Activated naive CD4-positive, alpha-beta T cell treated with anti-CD3 and anti-CD28 coated beads, Interleukin-2, amount 10 ng/mL, durations not matched to agents 7 days and 5 days (primary cell): ENCODE results near the gene KLHL36.
"Not testable (repeated sequence)": the region's sequence is repeated elsewhere in the genome, so short reads cannot be mapped to it uniquely, and the experiment has no call there.

Experiments
- CTCF ChIA-PET: fragments of 350-600 bp; sonication (Branson Sonifier 250); formaldehyde crosslinking; loops from one replicate; lab custom pipeline; 2021; ENCODE audit warnings: antibody characterized with exemption; lab: Charles Lee
- DNase-seq: peaks from one replicate; pipeline ENCODE4 v3.0.0-alpha.2; 2020
- H3K27ac Mint-ChIP-seq: one replicate; pipeline ENCODE4 v1.8.0; 2021; ENCODE audit warnings: mild to moderate bottlenecking, moderate library complexity, mixed read lengths
- H3K27me3 Mint-ChIP-seq: one replicate; pipeline ENCODE4 v1.8.0; 2021; ENCODE audit warnings: mild to moderate bottlenecking, mixed read lengths
- H3K36me3 Mint-ChIP-seq: one replicate; pipeline ENCODE4 v1.8.0; 2021; ENCODE audit warnings: mixed read lengths
- H3K4me1 Mint-ChIP-seq: one replicate; pipeline ENCODE4 v1.8.0; 2021; ENCODE audit warnings: mixed read lengths
- H3K4me3 Mint-ChIP-seq: one replicate; pipeline ENCODE4 v1.8.0; 2021; ENCODE audit warnings: mild to moderate bottlenecking, moderate library complexity, mixed read lengths
- H3K9me3 Mint-ChIP-seq: one replicate; pipeline ENCODE4 v1.8.0; 2021; ENCODE audit warnings: mixed read lengths

Gene KLHL36

GRCh38 chr16:84618581-84619460 is 29.5 kb upstream of the KLHL36 start:
- DNase-seq: no peak
- Mint-ChIP-seq H3K27me3 (peaks cover 37% of the 10 kb centered on the region), H3K4me1 (peaks cover 55% of the 10 kb centered on the region), H3K36me3 (peaks cover 29% of the 10 kb centered on the region), H3K9me3 (no peaks in the 10 kb centered on the region), H3K27ac (peak overlapping the region; percentile 66), H3K4me3 (peak overlapping the region; percentile 64)
- CTCF ChIA-PET: interaction anchor here (0.8 to 1.3 kb wide), 4 partner anchors 104 to 112 kb away, joined by 3 to 4 read pairs (median 3); no protein-coding TSS in a partner anchor

- H3K9me3 Mint-ChIP-seq, H3K4me3 Mint-ChIP-seq, H3K36me3 Mint-ChIP-seq, H3K27ac Mint-ChIP-seq, DNase-seq: not testable (repeated sequence)
- H3K27me3 Mint-ChIP-seq: peaks cover 51% of the 10 kb centered on the region
- H3K4me1 Mint-ChIP-seq: peaks cover 34% of the 10 kb centered on the region
- CTCF ChIA-PET: interaction anchor here (0.8 to 4.4 kb wide), 10 partner anchors 9 to 133 kb away, joined by 3 to 100 read pairs (median 11); no protein-coding TSS in a partner anchor
Measured at GRCh38 chr16:84620913-84621312, 27.4 kb upstream of the KLHL36 start.

- no peak overlapping the region for H3K4me3 Mint-ChIP-seq
- H3K4me1 Mint-ChIP-seq: peaks cover 29% of the 10 kb centered on the region
- H3K27ac Mint-ChIP-seq: no peak overlapping the region
- H3K36me3 Mint-ChIP-seq: no peaks in the 10 kb centered on the region
- peaks cover 61% of the 10 kb centered on the region for H3K27me3 Mint-ChIP-seq
- CTCF ChIA-PET: interaction anchor here (1.3 kb wide), 1 partner anchor 100 kb away, joined by 3 read pairs; no protein-coding TSS in a partner anchor
- no peaks in the 10 kb centered on the region for H3K9me3 Mint-ChIP-seq
- DNase-seq: no peak
Measured at GRCh38 chr16:84625556-84625955, 22.8 kb upstream of the KLHL36 start.

GRCh38 chr16:84628226-84628731 is 20.0 kb upstream of the KLHL36 start:
- CTCF ChIA-PET: interaction anchor here (0.8 to 1.7 kb wide), 5 partner anchors 10 to 342 kb away, joined by 3 to 6 read pairs (median 4); no protein-coding TSS in a partner anchor
- no peaks in the 10 kb centered on the region for H3K36me3 Mint-ChIP-seq
- no peaks in the 10 kb centered on the region for H3K9me3 Mint-ChIP-seq
- H3K4me3 Mint-ChIP-seq: no peak overlapping the region
- H3K27ac Mint-ChIP-seq: no peak overlapping the region
- DNase-seq: no peak
- peaks cover 73% of the 10 kb centered on the region for H3K27me3 Mint-ChIP-seq
- H3K4me1 Mint-ChIP-seq: peaks cover 40% of the 10 kb centered on the region

DNA sequence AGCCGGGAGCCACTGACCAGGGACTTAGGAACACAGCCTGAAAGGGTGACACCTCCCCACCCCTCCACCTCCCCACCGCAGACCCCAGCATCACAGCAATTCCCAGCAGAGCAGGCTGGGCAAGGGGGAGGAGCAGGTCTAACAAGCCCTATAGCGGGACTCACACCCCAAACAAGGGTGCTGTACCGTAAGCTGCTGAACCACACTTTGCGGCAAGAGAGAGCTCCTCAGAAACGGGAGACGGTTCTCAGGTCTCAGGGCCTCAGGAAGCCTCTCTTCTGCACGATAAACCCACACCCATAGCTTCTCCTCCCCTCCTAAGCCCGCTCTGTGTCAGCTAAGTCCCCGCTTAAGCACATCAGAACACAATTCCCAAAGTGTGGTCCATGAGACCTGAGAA is 18.7 kb upstream of the KLHL36 start:
- Mint-ChIP-seq H3K4me3 (no peak overlapping the region), H3K27ac (no peak overlapping the region), H3K27me3 (peaks cover 76% of the 10 kb centered on the region), H3K36me3 (no peaks in the 10 kb centered on the region), H3K4me1 (peaks cover 44% of the 10 kb centered on the region), H3K9me3 (no peaks in the 10 kb centered on the region)
- CTCF ChIA-PET: interaction anchor here (0.7 to 1.9 kb wide), 4 partner anchors 9 to 123 kb away, joined by 4 to 9 read pairs (median 4); no protein-coding TSS in a partner anchor
- peak; percentile 39 for DNase-seq

- Mint-ChIP-seq H3K27ac (no peak overlapping the region), H3K27me3 (peaks cover 76% of the 10 kb centered on the region), H3K4me3 (no peak overlapping the region), H3K9me3 (no peaks in the 10 kb centered on the region), H3K4me1 (peaks cover 44% of the 10 kb centered on the region), H3K36me3 (no peaks in the 10 kb centered on the region)
- no peak for DNase-seq
- CTCF ChIA-PET: interaction anchor here (0.7 to 1.9 kb wide), 3 partner anchors 9 to 122 kb away, joined by 4 to 9 read pairs (median 4); no protein-coding TSS in a partner anchor
Measured at GRCh38 chr16:84630009-84630408, 18.3 kb upstream of the KLHL36 start.

DNA sequence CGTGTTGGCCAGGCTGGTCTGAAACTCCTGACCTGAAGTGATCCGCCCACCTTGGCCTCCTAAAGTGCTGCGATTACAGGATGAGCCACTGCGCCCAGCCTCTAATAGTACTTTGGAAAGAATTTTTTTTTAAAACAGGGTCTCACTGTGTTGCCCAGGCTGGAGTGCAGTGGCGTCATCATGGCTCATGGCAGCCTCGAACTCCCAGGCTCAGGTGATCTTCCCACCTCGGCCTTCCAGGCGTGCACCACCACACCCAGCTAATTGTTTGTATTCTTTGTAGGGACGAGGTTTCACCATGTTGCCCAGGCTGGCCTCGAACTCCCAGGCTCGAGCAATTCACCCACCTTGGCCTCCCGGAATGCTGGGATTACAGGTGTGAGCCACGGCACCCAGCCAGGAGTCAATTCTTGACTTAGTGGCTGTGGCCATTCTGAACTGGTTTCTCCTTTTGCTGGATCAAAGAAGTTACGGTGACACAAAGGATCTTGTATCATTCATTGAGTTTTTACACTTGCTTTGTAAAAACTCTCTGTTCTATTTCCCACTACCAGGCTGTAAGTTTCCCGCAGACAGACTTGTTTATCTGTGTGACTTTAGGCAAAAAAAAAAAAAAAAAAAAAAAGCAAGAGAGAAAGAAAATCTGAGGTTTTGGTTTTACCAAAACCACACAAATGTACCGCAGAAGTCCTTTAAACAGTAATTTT is 17.7 kb upstream of the KLHL36 start:
- H3K27ac Mint-ChIP-seq: peak overlapping the region; percentile 87
- CTCF ChIA-PET: interaction anchor here (0.7 to 1.9 kb wide), 3 partner anchors 96 to 123 kb away, joined by 3 to 9 read pairs (median 4); no protein-coding TSS in a partner anchor
- H3K4me3 Mint-ChIP-seq: peak overlapping the region; percentile 48
- H3K36me3 Mint-ChIP-seq: no peaks in the 10 kb centered on the region
- no peak for DNase-seq
- no peaks in the 10 kb centered on the region for H3K9me3 Mint-ChIP-seq
- peaks cover 44% of the 10 kb centered on the region for H3K4me1 Mint-ChIP-seq
- H3K27me3 Mint-ChIP-seq: peaks cover 77% of the 10 kb centered on the region

DNA sequence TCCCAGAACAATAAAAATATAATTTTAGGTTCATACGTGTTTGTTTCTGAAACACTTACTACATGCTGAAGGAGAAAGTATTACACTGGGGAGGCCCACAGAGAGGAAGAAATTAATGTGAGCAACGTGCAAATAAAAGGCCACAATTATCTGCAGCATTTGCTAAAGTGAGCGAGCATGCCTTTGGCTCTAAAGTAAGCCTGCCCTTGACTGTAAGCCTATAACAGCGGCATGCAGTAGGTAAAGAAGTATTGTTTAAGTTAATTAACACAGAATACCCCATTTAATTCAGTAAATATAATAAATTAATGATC is 17.2 kb upstream of the KLHL36 start:
- Mint-ChIP-seq H3K4me1 (peaks cover 44% of the 10 kb centered on the region), H3K9me3 (no peaks in the 10 kb centered on the region), H3K4me3 (peak overlapping the region; percentile 48), H3K27ac (peak overlapping the region; percentile 87), H3K27me3 (peaks cover 82% of the 10 kb centered on the region), H3K36me3 (no peaks in the 10 kb centered on the region)
- no peak for DNase-seq
- CTCF ChIA-PET: interaction anchor here (0.7 to 1.9 kb wide), 4 partner anchors 8 to 108 kb away, joined by 3 to 9 read pairs (median 3); no protein-coding TSS in a partner anchor

DNA sequence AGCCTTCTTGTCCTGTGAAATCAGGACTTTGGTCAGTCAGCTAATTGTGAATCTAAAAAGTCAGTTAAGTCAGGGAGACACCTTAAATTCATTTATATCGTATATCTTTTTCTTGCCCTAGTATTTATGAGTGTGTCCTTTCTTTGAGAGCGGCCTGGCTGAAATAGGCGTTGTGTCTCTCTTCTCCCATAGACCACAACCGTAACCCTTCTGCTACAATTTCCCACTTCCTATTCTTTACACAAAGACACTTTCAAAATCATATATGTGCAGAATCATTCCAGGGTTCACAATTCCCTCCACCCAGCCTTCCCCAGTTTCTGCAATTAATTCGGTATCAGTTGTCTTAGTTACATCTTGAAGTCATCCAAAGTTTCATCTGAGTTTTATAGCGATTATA is 16.4 kb upstream of the KLHL36 start:
- Mint-ChIP-seq H3K36me3 (no peaks in the 10 kb centered on the region), H3K27me3 (peaks cover 81% of the 10 kb centered on the region), H3K4me3 (peak overlapping the region; percentile 4), H3K9me3 (no peaks in the 10 kb centered on the region), H3K27ac (no peak overlapping the region), H3K4me1 (peaks cover 44% of the 10 kb centered on the region)
- no peak for DNase-seq
- CTCF ChIA-PET: interaction anchor here (0.8 to 0.9 kb wide), 2 partner anchors 9 to 94 kb away, joined by 3 read pairs; no protein-coding TSS in a partner anchor

- DNase-seq, H3K4me3 Mint-ChIP-seq, H3K27ac Mint-ChIP-seq, H3K36me3 Mint-ChIP-seq, H3K9me3 Mint-ChIP-seq, CTCF ChIA-PET: not testable (repeated sequence)
- Mint-ChIP-seq H3K27me3 (peaks cover 78% of the 10 kb centered on the region), H3K4me1 (peaks cover 49% of the 10 kb centered on the region)
Measured at GRCh38 chr16:84632862-84633261, 15.4 kb upstream of the KLHL36 start.

DNA sequence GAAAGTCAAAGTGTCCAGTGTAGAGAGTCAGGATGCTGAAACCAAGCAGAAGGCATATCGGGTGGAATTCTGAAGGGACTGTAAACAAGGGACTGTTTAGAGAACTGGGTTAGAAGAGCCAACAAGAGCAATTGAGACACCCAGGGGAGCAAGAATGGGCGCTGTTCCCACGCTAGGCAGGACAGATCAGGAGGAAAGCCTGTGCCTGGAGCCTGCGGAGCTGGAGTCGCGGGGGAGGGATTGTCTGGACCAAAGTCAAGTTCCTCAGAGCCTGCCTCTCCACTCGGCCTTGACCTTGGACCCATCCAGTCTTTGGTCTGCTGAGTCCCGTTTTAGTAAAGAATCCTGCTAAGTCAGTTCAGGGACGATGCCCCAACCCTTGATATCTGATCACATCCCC is 14.7 kb upstream of the KLHL36 start:
- H3K27me3 Mint-ChIP-seq: peaks cover 73% of the 10 kb centered on the region
- no peak overlapping the region for H3K27ac Mint-ChIP-seq
- H3K36me3 Mint-ChIP-seq: no peaks in the 10 kb centered on the region
- H3K9me3 Mint-ChIP-seq: no peaks in the 10 kb centered on the region
- H3K4me3 Mint-ChIP-seq: no peak overlapping the region
- no peak for DNase-seq
- H3K4me1 Mint-ChIP-seq: peaks cover 55% of the 10 kb centered on the region
- CTCF ChIA-PET: no interaction called here

- no peaks in the 10 kb centered on the region for H3K36me3 Mint-ChIP-seq
- no peak for DNase-seq
- H3K27me3 Mint-ChIP-seq: peaks cover 56% of the 10 kb centered on the region
- H3K9me3 Mint-ChIP-seq: no peaks in the 10 kb centered on the region
- CTCF ChIA-PET: interaction anchor here (0.6 kb wide), 1 partner anchor 13 kb away, joined by 5 read pairs; no protein-coding TSS in a partner anchor
- H3K27ac Mint-ChIP-seq: no peak overlapping the region
- no peak overlapping the region for H3K4me3 Mint-ChIP-seq
- peaks cover 55% of the 10 kb centered on the region for H3K4me1 Mint-ChIP-seq
Measured at GRCh38 chr16:84635702-84636101, 12.6 kb upstream of the KLHL36 start.

- Mint-ChIP-seq H3K4me1 (peaks cover 52% of the 10 kb centered on the region), H3K27ac (no peak overlapping the region), H3K9me3 (no peaks in the 10 kb centered on the region), H3K4me3 (no peak overlapping the region), H3K36me3 (no peaks in the 10 kb centered on the region), H3K27me3 (peaks cover 54% of the 10 kb centered on the region)
- no peak for DNase-seq
- CTCF ChIA-PET: interaction anchor here (0.7 to 1.5 kb wide), 4 partner anchors 10 to 131 kb away, joined by 3 to 4 read pairs (median 4); partner anchors contain the start of gene KLHL36
Measured at GRCh38 chr16:84637709-84638108, 10.6 kb upstream of the KLHL36 start.
